Central memory CD4-positive, alpha-beta T cell (primary cell): ENCODE data around the gene ART5.

Experiments used
- DNase-seq: peaks from one replicate; pipeline ENCODE4 v3.0.0; 2022
- total RNA-seq, 3 experiments: gene quantifications; one replicate each; lab custom pipeline; 2026; lab: John Stamatoyannopoulos, UW

The ART5 gene, protein sequence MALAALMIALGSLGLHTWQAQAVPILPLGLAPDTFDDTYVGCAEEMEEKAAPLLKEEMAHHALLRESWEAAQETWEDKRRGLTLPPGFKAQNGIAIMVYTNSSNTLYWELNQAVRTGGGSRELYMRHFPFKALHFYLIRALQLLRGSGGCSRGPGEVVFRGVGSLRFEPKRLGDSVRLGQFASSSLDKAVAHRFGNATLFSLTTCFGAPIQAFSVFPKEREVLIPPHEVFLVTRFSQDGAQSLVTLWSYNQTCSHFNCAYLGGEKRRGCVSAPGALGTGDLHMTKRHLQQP
- total RNA-seq, result 0 reads per million in 3 experiments

- no peak for DNase-seq
These were observed at the start of gene ART5 for GRCh38 chr11:3641701-3642070. Gene ART5, minus strand, starts transcription at chr11:3641992. Its CDS starts 130 bp downstream, at chr11:3641862.

- no peak for DNase-seq
These were observed 45.0 kb upstream of the ART5 start for GRCh38 chr11:3686751-3687150.

DNA sequence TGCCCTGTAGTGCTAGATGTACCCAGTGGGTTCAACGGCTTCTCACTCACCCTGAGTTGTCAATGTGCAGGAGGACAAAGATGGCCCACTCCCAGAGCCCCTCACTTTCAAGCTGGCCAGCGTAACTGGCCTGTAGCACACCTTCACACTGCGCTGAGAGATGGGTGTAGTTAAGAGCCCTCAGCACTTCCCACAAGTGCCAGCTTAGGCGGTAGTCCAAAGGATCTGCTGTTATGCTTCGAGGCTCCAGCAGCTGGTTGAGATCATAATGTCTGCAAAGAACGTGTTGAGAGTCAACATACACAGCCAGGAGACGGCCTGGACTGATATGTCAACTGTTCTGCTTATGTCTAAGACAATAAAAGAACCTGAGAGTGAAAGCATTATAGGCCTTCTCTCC is 44.1 kb upstream of the ART5 start:
- no peak for DNase-seq

DNA sequence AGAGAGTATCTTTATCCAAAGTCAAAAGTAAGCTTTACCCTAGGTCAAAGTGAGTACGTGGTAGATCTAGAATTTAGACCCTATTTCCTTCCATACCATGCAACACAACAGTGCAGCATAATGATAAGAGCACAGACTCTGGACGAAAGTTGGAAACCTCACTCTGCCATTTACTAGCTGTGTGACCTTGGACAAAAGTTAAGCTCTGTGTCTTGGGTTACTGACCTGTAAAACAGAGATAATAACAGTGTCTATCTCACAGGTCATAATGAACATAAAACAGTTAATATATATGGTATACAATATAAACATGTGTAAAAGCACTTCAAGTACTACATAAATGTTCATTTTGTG is 43.0 kb upstream of the ART5 start:
- DNase-seq, result no peak

DNA sequence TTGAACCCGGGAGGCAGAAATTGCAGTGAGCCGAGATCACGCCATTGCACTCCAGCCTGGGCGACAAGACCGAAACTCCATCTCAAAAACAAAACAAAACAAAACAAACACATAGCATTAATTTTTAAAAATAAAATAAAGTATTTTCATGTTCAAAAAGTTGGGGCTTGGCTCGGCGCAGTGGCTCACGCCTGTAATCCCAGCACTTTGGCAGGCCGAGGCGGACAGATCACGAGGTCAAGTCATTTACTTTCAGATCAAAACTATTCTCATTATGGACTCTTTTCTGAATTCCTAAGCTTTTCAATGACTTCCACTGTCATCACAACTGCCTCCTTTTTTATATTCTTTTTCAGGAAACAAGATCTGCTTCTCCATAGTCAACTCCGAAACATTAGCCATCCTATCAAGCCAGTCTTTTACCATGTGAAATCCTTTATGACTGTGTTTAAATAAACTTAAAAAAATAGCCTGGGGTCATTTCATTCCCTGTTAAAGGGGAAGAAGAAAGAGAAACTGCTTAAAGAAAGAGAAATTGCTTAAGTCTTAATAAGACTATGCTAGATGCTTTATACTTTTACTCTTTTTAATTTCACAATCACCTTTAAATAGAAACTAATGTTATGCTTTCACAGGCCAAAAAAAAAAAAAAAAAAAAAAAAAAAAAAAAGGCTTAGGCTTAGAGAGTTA is 42.5 kb upstream of the ART5 start:
- DNase-seq, result no peak

- DNase-seq, result no peak
These were observed 41.2 kb upstream of the ART5 start for GRCh38 chr11:3683039-3683438.

GRCh38 chr11:3679077-3679476 is 37.3 kb upstream of the ART5 start:
- no peak for DNase-seq

- DNase-seq, result no peak
These were observed 34.2 kb upstream of the ART5 start for GRCh38 chr11:3675971-3676370.

DNA sequence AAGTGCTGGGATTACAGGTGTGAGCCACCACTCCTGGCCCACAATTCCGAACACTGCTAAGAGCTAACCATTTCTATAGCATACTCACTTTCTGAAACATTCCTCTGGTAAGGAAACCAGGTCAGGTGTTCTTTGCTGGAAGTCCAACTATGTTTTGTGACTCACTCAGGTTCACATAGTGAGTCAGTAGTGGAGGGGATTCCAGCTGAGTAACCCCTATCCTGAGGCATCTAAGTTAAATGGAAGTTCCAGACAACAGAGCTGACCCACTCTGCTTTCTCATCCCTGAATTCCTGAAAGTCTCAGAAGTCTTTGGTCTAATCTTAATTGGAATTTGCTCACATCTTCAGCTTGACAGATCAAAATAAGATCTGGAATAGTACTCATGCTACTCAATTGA is 32.4 kb upstream of the ART5 start:
- DNase-seq, result no peak

GRCh38 chr11:3671334-3672254 is 29.8 kb upstream of the ART5 start, which contains the start of gene CHRNA10:
Gene CHRNA10, minus strand, starts transcription at chr11:3671384. Its CDS starts 72 bp downstream, at chr11:3671312.
- no peak for DNase-seq

GRCh38 chr11:3669742-3670183 is 28.0 kb upstream of the ART5 start:
- DNase-seq, result no peak

DNA sequence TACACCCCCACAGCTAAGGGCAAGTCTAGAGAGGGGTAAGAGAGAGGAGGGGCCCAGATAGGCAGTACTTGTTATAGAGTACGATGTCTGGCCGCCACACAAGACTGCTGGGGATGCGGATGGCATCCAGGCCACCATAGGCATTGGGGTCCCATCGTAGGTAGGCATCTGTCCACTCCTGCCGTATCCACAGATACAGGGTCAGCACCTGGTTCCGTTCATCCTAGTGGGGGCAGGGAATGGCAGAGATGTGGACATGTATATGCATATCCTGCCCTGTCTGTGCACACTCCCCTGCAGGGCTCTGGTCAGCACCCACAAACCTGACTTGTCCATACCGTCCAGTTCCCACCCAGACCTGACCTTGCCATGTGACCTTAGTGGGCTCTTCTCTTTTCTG is 27.3 kb upstream of the ART5 start:
- no peak for DNase-seq

GRCh38 chr11:3667149-3668035 is 25.6 kb upstream of the ART5 start:
- DNase-seq, result no peak

GRCh38 chr11:3666023-3666530 is 24.3 kb upstream of the ART5 start:
- no peak for DNase-seq

GRCh38 chr11:3665336-3666022 is 23.7 kb upstream of the ART5 start:
- no peak for DNase-seq

DNA sequence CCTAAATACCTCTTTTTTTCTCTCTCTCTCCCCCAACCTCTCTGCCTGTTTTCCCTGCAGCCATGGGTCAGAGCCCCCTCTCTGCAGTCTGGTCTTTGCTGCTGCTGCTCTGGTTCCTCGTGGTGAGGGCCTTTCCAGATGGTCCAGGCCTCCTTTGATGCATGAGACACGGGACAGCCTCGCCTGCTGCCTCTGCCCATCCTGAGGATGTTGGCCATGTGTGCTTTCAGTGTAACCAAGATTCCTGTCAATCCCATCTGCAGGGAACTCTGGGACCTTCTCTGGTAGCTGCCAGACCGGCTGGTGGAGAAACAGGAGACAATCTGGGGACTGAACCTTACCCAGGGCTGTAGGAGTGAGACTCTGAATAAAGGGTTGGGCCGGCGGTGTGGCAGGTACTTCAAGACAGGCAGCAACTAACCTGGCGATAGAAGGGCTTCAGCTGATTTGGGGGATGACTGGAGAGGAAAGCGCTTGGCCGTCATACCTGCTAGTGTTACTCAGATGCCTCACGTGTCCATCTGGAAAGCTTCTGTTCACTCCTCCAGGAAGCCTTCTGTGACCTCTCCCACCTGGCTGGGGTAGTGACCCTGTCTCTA is 22.3 kb upstream of the ART5 start:
- no peak for DNase-seq

- DNase-seq, result no peak
These were observed 21.1 kb upstream of the ART5 start for GRCh38 chr11:3662856-3663255.

- DNase-seq, result no peak
These were observed 19.2 kb upstream of the ART5 start for GRCh38 chr11:3660960-3661359.

GRCh38 chr11:3659595-3660515 is 18.1 kb upstream of the ART5 start:
- no peak for DNase-seq

DNA sequence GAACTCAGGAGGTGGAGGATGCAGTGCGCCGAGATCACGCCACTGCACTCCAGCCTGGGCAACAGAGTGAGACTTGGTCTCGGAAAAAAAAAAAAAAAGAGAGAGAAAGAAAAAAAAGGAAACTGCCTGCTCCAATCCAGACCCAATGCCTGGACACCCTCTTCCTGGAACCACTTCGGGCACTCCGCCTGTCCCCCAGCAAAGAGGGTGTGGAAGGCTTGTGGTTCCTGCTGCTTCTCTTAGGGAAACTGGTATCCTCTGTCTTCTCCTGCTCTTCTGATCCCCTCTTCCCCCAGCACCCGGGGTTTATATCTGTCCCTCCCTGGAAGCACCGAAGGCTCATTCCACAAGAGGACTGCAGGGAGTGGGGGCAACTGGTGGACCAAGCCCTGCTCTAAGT is 16.5 kb upstream of the ART5 start:
- no peak for DNase-seq
